Neural cell (in vitro differentiated cells): ENCODE data around the gene BPIFB6. TPM values are rescaled to one million over a fixed set of nuclear protein-coding genes. Genes with fewer than 3 reads are reported as not detected.

Experiments
- H2AFZ ChIP-seq: fragments of 200-600, 300-800 bp; sonication (generic), shearing (Covaris generic); 2 replicates; pipeline ENCODE4 v1.6.0; 2014; ENCODE audit warnings: low read depth, mild to moderate bottlenecking, antibody characterized with exemption, low read length, moderate library complexity
- H3F3A ChIP-seq: fragments of 200-600 bp; shearing (Covaris generic); 2 replicates; pipeline ENCODE4 v1.6.1; 2016; ENCODE audit warnings: mild to moderate bottlenecking, moderate library complexity, mixed read lengths, antibody characterized with exemption, low read length; ENCODE audit not compliant: insufficient read depth, poor library complexity, severe bottlenecking
- H3K27ac ChIP-seq: fragments of 200-600, 300-800 bp; sonication (generic), shearing (Covaris generic); 2 replicates; pipeline ENCODE4 v1.5.1; 2014; ENCODE audit warnings: mild to moderate bottlenecking, low read length, moderate library complexity
- H3K27me3 ChIP-seq: fragments of 300-800, 200-600 bp; sonication (generic), shearing (Covaris generic); 2 replicates; pipeline ENCODE4 v1.6.0; 2014; ENCODE audit warnings: mild to moderate bottlenecking, low read depth, low read length, moderate library complexity; ENCODE audit not compliant: insufficient read depth
- H3K36me3 ChIP-seq: fragments of 300-800, 200-600 bp; sonication (generic), shearing (Covaris generic); 2 replicates; pipeline ENCODE4 v1.5.1; 2014; ENCODE audit warnings: mild to moderate bottlenecking, antibody characterized with exemption, low read length, moderate library complexity; ENCODE audit not compliant: insufficient read depth
- H3K4me2 ChIP-seq: fragments of 300-800, 200-600 bp; sonication (generic), shearing (Covaris generic); 2 replicates; pipeline ENCODE4 v1.6.0; 2014; ENCODE audit warnings: mild to moderate bottlenecking, low read length
- H3K4me3 ChIP-seq: fragments of 300-800, 200-600 bp; sonication (generic), shearing (Covaris generic); 2 replicates; pipeline ENCODE4 v1.5.1; 2014; ENCODE audit warnings: mild to moderate bottlenecking, low read length, moderate library complexity
- H3K79me2 ChIP-seq: fragments of 200-600 bp; shearing (Covaris generic); replicated peaks from 2 replicates; pipeline ENCODE4 v1.6.0; 2014; ENCODE audit warnings: mild to moderate bottlenecking, low read length, moderate library complexity; ENCODE audit not compliant: insufficient read depth
- H3K9ac ChIP-seq: fragments of 300-800, 200-600 bp; sonication (generic), shearing (Covaris generic); 2 replicates; pipeline ENCODE4 v1.6.1; 2016; ENCODE audit warnings: mild to moderate bottlenecking, low read length, mixed read lengths
- H3K9me2 ChIP-seq: fragments of 200-600 bp; shearing (Covaris generic); 2 replicates; pipeline ENCODE4 v1.6.1; 2016; ENCODE audit warnings: mild to moderate bottlenecking, low read length, mixed read lengths; ENCODE audit not compliant: insufficient read depth
- H3K9me3 ChIP-seq: fragments of 200-600, 300-800 bp; sonication (generic), shearing (Covaris generic); 2 replicates; pipeline ENCODE4 v1.6.1; 2016; ENCODE audit warnings: mild to moderate bottlenecking, mixed run types, low read length, moderate library complexity, mixed read lengths
- H4K20me1 ChIP-seq: fragments of 200-600 bp; shearing (Covaris generic); 2 replicates; pipeline ENCODE4 v1.6.1; 2016; ENCODE audit warnings: mild to moderate bottlenecking, mixed run types; ENCODE audit not compliant: insufficient read depth
- CTCF ChIP-seq: fragments of 450-650 bp; IDR thresholded peaks from 2 replicates; pipeline ENCODE4 v1.5.1; 2014; ENCODE audit warnings: antibody characterized with exemption, mild to moderate bottlenecking, moderate library complexity; ENCODE audit not compliant: poor library complexity, severe bottlenecking
- EP300 ChIP-seq: fragments of 450-650 bp; conservative IDR thresholded peaks from 2 replicates; pipeline ENCODE4 v1.6.1; 2014; ENCODE audit warnings: antibody characterized with exemption, mild to moderate bottlenecking, moderate library complexity; ENCODE audit not compliant: poor library complexity, severe bottlenecking
- EZH2 ChIP-seq: fragments of 200-600, 300-800 bp; shearing (Covaris generic), sonication (generic); IDR thresholded peaks from 2 replicates; pipeline ENCODE4 v1.6.1; 2014; ENCODE audit warnings: antibody characterized with exemption, low read length, borderline replicate concordance, mild to moderate bottlenecking; ENCODE audit not compliant: insufficient read depth, poor library complexity, severe bottlenecking
- MXI1 ChIP-seq: fragments of 450-650 bp; conservative IDR thresholded peaks from 2 replicates; pipeline ENCODE4 v1.6.1; 2014; ENCODE audit warnings: antibody characterized with exemption, mild to moderate bottlenecking; ENCODE audit not compliant: poor library complexity, severe bottlenecking
- POLR2AphosphoS5 ChIP-seq: IDR thresholded peaks from 2 replicates; pipeline ENCODE4 v1.6.1; 2012
- RAD21 ChIP-seq: fragments of 450-650 bp; conservative IDR thresholded peaks from 2 replicates; pipeline ENCODE4 v1.6.1; 2014; ENCODE audit warnings: antibody characterized with exemption, mild to moderate bottlenecking, moderate library complexity
- REST ChIP-seq: IDR thresholded peaks from 2 replicates; pipeline ENCODE4 v1.6.1; 2012; ENCODE audit warnings: borderline replicate concordance
- SMC3 ChIP-seq: fragments of 450-650 bp; conservative IDR thresholded peaks from 2 replicates; pipeline ENCODE4 v1.6.1; 2014; ENCODE audit warnings: antibody characterized with exemption, mild to moderate bottlenecking, moderate library complexity; ENCODE audit not compliant: poor library complexity
- TAF1 ChIP-seq: IDR thresholded peaks from 2 replicates; pipeline ENCODE4 v1.6.1; 2012; ENCODE audit warnings: low read depth
- polyA plus RNA-seq: library from polyadenylated mRNA; depleted of rRNA; stranded (reverse); fragments of >200 nt; gene quantifications from 2 replicates; pipeline ENCODE4 v1.2.3, GENCODE V29; 2014

Gene BPIFB6
- polyA plus RNA-seq, 1 donor from 2014 or later = not detected

GRCh38 chr20:33014336-33015113, 16.9 kb upstream of the BPIFB6 start:
- TF ChIP-seq RAD21 (no peak), SMC3 (no peak), CTCF (no peak), MXI1 (no peak), REST (no peak)

GRCh38 chr20:33015114-33015484, 16.3 kb upstream of the BPIFB6 start:
- H3K27me3 ChIP-seq = no peaks in the 10 kb centered on the region
- no peaks in the 10 kb centered on the region for H3K9me2 ChIP-seq
- no peak overlapping the region for H3K27ac ChIP-seq
- no peaks in the 10 kb centered on the region for H3K36me3 ChIP-seq
- H4K20me1 ChIP-seq = no peaks in the 10 kb centered on the region
- TF ChIP-seq TAF1 = no peak
- no peak for TF ChIP-seq EZH2
- TF ChIP-seq MXI1 = no peak
- no peak for TF ChIP-seq EP300
- no peak for TF ChIP-seq POLR2AphosphoS5
- no peak for TF ChIP-seq CTCF
- TF ChIP-seq REST = no peak
- TF ChIP-seq SMC3 = no peak
- no peak for TF ChIP-seq RAD21
- no peak overlapping the region for H3K4me3 ChIP-seq
- H3F3A ChIP-seq = no peaks in the 10 kb centered on the region
- H3K79me2 ChIP-seq = no peaks in the 10 kb centered on the region
- no peak overlapping the region for H3K4me2 ChIP-seq
- no peaks in the 10 kb centered on the region for H3K9me3 ChIP-seq
- no peak overlapping the region for H2AFZ ChIP-seq
- no peak overlapping the region for H3K9ac ChIP-seq

More at GRCh38 chr20:33014336-33015113, 16.9 kb upstream of the BPIFB6 start:
- Histone ChIP-seq H3K36me3 (no peaks in the 10 kb centered on the region), H4K20me1 (no peaks in the 10 kb centered on the region), H3K9me3 (no peaks in the 10 kb centered on the region), H3K27ac (no peak overlapping the region), H3K9me2 (no peaks in the 10 kb centered on the region), H3K4me3 (no peak overlapping the region), H3F3A (no peaks in the 10 kb centered on the region), H3K27me3 (no peaks in the 10 kb centered on the region), H3K9ac (no peak overlapping the region), H3K79me2 (no peaks in the 10 kb centered on the region), H3K4me2 (no peak overlapping the region), H2AFZ (no peak overlapping the region)
